GM12874 (cell line): ENCODE data around the gene RAP1B.

Experiments used
- CTCF ChIP-seq: IDR thresholded peaks from 2 replicates; pipeline ENCODE4 v1.5.1; 2011; ENCODE audit warnings: low read depth, mild to moderate bottlenecking, control low read depth, low read length, moderate library complexity; ENCODE audit not compliant: insufficient read depth

RAP1B gene

GRCh38 chr12:68627673-68628319, 17.1 kb downstream of the RAP1B start:
- no peak for TF ChIP-seq CTCF

GRCh38 chr12:68628698-68629097, 18.0 kb downstream of the RAP1B start:
- TF ChIP-seq CTCF, result no peak

GRCh38 chr12:68630050-68630449, 19.4 kb downstream of the RAP1B start:
- no peak for TF ChIP-seq CTCF

GRCh38 chr12:68630598-68630997, 19.9 kb downstream of the RAP1B start:
- no peak for TF ChIP-seq CTCF

- TF ChIP-seq CTCF, result no peak
Measured at GRCh38 chr12:68631227-68631626, 20.5 kb downstream of the RAP1B start.

- TF ChIP-seq CTCF, result no peak
Measured at GRCh38 chr12:68632486-68632885, 21.8 kb downstream of the RAP1B start.

GRCh38 chr12:68633614-68634558, 23.2 kb downstream of the RAP1B start:
- TF ChIP-seq CTCF, result no peak
